ENCODE results near the gene CARNS1. TPM values are rescaled to one million over a fixed set of nuclear protein-coding genes. Genes with fewer than 3 reads are reported as not detected.

CARNS1 gene
- total and polyA plus RNA-seq, 9 of the 15 experiments (the other 6 are each of a cell fraction or from before 2014, with no cell fraction given) = 0.01 to 0.18 (median 0.06) TPM; not detected in 3

DNA sequence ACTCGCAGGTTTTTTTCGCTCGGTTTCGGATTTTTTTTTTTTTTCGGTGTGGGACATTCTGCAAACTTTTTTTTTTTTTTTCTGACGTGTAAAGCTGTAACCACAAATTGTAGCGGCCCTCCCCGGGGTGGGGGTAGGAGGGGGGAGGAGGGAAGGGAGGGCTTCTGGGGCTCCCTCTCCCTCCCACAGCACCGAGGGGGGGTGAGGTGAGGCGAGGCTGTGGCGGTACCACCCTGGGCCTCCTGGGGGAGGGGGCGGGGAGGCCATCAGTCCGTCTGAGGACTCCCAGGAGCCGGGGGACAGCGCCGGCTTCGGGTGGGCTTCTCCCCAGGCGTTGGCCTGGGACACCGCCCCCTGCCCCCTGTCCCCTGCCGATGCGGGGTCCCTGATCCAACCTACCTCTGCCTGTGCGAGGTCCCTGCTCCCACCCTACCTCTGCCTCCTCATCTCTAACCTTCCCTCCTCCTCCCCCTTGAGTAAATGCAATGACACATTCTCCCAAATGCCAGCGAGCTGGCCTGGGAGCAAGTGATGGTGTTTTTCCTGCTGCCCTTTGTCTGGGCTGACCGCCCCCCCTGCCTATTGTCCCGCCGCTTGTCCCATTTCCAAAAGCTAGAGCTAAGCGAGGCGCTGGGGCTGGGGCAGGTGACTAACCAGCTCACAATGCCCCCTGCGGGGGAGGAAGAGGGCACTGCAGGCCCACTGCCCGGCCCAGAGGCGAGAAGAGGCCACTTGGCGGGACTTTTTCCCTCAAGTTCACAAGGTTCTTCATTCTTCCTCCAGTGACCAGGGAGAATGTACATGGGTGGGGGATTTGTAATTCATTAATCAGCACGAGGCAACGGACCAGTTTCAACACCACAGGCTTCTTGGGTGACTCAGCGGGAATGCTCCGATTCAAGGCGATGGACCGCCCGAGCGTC lies 41.6 kb upstream of the CARNS1 start (continued):
- TF ChIP-seq FOXM1 (IDR thresholded peaks at IDR 0.05; ENCODE audit: low read depth) (no peak), FOXM1 (CRISPR knock-in tag; IDR thresholded peaks at IDR 0.05; ENCODE audit: low read depth) (no peak), ZNF507 (tag; conservative IDR thresholded peaks at IDR 0.05) (no peak), ZNF644 (tag; IDR thresholded peaks at IDR 0.05; ENCODE audit: low read depth) (no peak; the same call in 1 of the 2 replicates), PHF8 (IDR thresholded peaks at IDR 0.05; ENCODE audit: borderline replicate concordance, low read length) (peak; percentile 13; the same call in 1 of the 2 replicates), CHD1 (IDR thresholded peaks at IDR 0.05; ENCODE audit: low read length) (no peak), SIRT6 (IDR thresholded peaks at IDR 0.05; ENCODE audit: low read depth, low read length) (no peak), ZNF316 (IDR thresholded peaks at IDR 0.05) (peak; percentile 92), MTA1 (IDR thresholded peaks at IDR 0.05; ENCODE audit: borderline replicate concordance) (no peak; the same call in 1 of the 2 replicates), IFI16 (CRISPR knock-in tag; IDR thresholded peaks at IDR 0.05) (no peak)
- TF ChIP-seq, protein P1, sequence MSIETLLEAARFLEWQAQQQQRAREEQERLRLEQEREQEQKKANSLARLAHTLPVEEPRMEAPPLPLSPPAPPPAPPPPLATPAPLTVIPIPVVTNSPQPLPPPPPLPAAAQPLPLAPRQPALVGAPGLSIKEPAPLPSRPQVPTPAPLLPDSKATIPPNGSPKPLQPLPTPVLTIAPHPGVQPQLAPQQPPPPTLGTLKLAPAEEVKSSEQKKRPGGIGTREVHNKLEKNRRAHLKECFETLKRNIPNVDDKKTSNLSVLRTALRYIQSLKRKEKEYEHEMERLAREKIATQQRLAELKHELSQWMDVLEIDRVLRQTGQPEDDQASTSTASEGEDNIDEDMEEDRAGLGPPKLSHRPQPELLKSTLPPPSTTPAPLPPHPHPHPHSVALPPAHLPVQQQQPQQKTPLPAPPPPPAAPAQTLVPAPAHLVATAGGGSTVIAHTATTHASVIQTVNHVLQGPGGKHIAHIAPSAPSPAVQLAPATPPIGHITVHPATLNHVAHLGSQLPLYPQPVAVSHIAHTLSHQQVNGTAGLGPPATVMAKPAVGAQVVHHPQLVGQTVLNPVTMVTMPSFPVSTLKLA (conservative IDR thresholded peaks at IDR 0.05) = peak in 1 of 2 experiments; percentile 34; a peak in 1 of 4 replicates
- TF ChIP-seq, protein P2, sequence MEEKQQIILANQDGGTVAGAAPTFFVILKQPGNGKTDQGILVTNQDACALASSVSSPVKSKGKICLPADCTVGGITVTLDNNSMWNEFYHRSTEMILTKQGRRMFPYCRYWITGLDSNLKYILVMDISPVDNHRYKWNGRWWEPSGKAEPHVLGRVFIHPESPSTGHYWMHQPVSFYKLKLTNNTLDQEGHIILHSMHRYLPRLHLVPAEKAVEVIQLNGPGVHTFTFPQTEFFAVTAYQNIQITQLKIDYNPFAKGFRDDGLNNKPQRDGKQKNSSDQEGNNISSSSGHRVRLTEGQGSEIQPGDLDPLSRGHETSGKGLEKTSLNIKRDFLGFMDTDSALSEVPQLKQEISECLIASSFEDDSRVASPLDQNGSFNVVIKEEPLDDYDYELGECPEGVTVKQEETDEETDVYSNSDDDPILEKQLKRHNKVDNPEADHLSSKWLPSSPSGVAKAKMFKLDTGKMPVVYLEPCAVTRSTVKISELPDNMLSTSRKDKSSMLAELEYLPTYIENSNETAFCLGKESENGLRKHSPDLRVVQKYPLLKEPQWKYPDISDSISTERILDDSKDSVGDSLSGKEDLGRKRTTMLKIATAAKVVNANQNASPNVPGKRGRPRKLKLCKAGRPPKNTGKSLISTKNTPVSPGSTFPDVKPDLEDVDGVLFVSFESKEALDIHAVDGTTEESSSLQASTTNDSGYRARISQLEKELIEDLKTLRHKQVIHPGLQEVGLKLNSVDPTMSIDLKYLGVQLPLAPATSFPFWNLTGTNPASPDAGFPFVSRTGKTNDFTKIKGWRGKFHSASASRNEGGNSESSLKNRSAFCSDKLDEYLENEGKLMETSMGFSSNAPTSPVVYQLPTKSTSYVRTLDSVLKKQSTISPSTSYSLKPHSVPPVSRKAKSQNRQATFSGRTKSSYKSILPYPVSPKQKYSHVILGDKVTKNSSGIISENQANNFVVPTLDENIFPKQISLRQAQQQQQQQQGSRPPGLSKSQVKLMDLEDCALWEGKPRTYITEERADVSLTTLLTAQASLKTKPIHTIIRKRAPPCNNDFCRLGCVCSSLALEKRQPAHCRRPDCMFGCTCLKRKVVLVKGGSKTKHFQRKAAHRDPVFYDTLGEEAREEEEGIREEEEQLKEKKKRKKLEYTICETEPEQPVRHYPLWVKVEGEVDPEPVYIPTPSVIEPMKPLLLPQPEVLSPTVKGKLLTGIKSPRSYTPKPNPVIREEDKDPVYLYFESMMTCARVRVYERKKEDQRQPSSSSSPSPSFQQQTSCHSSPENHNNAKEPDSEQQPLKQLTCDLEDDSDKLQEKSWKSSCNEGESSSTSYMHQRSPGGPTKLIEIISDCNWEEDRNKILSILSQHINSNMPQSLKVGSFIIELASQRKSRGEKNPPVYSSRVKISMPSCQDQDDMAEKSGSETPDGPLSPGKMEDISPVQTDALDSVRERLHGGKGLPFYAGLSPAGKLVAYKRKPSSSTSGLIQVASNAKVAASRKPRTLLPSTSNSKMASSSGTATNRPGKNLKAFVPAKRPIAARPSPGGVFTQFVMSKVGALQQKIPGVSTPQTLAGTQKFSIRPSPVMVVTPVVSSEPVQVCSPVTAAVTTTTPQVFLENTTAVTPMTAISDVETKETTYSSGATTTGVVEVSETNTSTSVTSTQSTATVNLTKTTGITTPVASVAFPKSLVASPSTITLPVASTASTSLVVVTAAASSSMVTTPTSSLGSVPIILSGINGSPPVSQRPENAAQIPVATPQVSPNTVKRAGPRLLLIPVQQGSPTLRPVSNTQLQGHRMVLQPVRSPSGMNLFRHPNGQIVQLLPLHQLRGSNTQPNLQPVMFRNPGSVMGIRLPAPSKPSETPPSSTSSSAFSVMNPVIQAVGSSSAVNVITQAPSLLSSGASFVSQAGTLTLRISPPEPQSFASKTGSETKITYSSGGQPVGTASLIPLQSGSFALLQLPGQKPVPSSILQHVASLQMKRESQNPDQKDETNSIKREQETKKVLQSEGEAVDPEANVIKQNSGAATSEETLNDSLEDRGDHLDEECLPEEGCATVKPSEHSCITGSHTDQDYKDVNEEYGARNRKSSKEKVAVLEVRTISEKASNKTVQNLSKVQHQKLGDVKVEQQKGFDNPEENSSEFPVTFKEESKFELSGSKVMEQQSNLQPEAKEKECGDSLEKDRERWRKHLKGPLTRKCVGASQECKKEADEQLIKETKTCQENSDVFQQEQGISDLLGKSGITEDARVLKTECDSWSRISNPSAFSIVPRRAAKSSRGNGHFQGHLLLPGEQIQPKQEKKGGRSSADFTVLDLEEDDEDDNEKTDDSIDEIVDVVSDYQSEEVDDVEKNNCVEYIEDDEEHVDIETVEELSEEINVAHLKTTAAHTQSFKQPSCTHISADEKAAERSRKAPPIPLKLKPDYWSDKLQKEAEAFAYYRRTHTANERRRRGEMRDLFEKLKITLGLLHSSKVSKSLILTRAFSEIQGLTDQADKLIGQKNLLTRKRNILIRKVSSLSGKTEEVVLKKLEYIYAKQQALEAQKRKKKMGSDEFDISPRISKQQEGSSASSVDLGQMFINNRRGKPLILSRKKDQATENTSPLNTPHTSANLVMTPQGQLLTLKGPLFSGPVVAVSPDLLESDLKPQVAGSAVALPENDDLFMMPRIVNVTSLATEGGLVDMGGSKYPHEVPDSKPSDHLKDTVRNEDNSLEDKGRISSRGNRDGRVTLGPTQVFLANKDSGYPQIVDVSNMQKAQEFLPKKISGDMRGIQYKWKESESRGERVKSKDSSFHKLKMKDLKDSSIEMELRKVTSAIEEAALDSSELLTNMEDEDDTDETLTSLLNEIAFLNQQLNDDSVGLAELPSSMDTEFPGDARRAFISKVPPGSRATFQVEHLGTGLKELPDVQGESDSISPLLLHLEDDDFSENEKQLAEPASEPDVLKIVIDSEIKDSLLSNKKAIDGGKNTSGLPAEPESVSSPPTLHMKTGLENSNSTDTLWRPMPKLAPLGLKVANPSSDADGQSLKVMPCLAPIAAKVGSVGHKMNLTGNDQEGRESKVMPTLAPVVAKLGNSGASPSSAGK (IDR thresholded peaks at IDR 0.05) = peak; percentile 91
- TF ChIP-seq, protein P3, sequence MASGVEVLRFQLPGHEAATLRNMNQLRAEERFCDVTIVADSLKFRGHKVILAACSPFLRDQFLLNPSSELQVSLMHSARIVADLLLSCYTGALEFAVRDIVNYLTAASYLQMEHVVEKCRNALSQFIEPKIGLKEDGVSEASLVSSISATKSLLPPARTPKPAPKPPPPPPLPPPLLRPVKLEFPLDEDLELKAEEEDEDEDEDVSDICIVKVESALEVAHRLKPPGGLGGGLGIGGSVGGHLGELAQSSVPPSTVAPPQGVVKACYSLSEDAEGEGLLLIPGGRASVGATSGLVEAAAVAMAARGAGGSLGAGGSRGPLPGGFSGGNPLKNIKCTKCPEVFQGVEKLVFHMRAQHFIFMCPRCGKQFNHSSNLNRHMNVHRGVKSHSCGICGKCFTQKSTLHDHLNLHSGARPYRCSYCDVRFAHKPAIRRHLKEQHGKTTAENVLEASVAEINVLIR (CRISPR knock-in tag; IDR thresholded peaks at IDR 0.05) = no peak

Data from K562 (cell line).